HUES64 (cell line): ENCODE results near the gene IL22RA1.

Experiments
- H3K27ac ChIP-seq: 2 replicates; pipeline ENCODE4 v1.7.0; 2013; ENCODE audit warnings: low read depth, low read length, inconsistent platforms
- H3K27me3 ChIP-seq: 2 replicates; pipeline ENCODE4 v1.6.1; 2013; ENCODE audit warnings: mild to moderate bottlenecking, low read length; ENCODE audit not compliant: insufficient read depth
- H3K36me3 ChIP-seq: 2 replicates; pipeline ENCODE4 v1.6.1; 2013; ENCODE audit warnings: mild to moderate bottlenecking, low read length; ENCODE audit not compliant: insufficient read depth
- H3K4me1 ChIP-seq: 2 replicates; pipeline ENCODE4 v1.6.1; 2013; ENCODE audit warnings: mild to moderate bottlenecking, low read length, moderate library complexity; ENCODE audit not compliant: insufficient read depth
- H3K4me3 ChIP-seq: 2 replicates; pipeline ENCODE4 v1.5.1; 2013; ENCODE audit warnings: mild to moderate bottlenecking, low read length, moderate library complexity
- H3K9ac ChIP-seq: 2 replicates; pipeline ENCODE4 v1.6.1; 2013; ENCODE audit warnings: mild to moderate bottlenecking, low read depth, low read length
- H3K9me3 ChIP-seq: 2 replicates; pipeline ENCODE4 v1.6.1; 2013; ENCODE audit warnings: low read depth, low read length; ENCODE audit not compliant: insufficient read depth
- WGBS: fragments of 150-250, 120-280 bp; methylation state at CpG from one replicate; pipeline ENCODE4 v1.1.7; 2013; ENCODE audit warnings: missing lambda C conversion rate; 5-methylcytosine and 5-hydroxymethylcytosine counted together

The IL22RA1 gene

DNA sequence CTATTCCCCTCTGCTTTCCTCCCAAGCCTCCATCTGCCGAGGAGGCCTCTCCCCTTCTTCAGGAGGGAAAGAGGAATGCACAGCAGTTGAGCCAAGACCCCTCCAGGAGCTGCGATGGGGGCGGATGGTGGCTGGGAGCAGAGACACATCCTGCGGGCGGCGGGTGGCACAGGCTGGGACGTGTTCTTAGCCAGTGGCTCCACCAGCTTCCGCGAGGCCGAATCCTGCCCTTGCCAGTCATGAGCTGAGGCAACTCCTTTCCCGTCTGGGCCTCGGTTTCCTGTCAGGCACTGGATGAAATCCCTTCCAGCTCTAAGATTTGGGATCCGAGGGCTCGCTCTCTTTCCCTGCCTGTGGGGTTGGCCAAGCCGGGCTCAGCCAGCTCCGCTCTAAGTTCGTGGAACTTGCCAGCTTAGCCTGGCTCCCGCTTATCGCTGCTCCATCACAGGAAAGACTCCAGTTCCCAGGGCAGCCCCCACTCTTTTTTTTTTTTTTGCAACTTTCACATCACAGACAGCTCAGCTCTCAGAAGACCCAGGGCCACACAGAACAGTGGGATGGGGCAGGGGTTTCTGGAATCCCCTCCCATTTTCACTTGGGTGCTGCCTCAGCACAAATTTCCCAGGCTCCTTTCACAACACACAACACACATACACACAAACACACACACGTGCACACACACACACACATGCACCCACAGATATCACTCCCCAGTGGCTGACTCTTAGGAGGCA, 31.5 kb downstream of the IL22RA1 start:
- no peak overlapping the region for H3K27ac ChIP-seq
- H3K9ac ChIP-seq = no peak overlapping the region
- 88% methylated on average over 20 of the region's 20 CpGs for WGBS
- no peaks in the 10 kb centered on the region; the same call in 1 of the 2 replicates for H3K27me3 ChIP-seq
- no peak overlapping the region for H3K4me3 ChIP-seq
- H3K4me1 ChIP-seq = peaks cover 10% of the 10 kb centered on the region
- no peaks in the 10 kb centered on the region for H3K36me3 ChIP-seq
- H3K9me3 ChIP-seq = no peaks in the 10 kb centered on the region

DNA sequence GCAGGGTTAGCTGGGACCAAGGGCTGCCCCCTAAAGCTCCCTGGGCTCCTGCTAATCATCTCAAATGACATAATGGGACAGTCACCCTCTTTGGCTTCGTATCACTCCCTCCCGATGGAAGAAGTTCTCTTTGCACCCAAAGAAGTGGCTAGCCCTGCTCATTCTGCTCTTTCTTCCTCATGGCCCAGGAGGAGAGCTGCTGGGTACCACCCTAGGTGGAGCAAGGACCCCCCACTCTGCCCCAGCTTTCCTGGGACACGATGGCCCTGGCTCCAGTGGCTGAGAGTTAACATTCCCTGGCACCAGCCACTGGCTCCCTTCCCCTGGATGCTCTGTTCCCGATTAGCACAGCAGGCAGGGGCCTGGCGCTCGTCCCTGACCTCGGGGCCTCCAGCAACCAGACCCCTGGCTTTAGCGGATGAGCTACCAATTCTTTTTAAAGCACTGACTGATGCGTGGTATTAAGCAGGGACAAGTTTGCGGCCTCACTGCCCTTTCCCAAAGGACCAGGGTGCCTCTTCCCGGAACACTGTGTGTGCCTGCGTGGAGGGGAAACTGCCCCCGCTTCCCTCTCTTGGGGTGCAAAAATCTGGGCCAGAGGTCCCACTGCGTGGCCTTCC, 32.2 kb downstream of the IL22RA1 start:
- H3K27ac ChIP-seq = no peak overlapping the region
- peaks cover 10% of the 10 kb centered on the region for H3K4me1 ChIP-seq
- H3K4me3 ChIP-seq = no peak overlapping the region
- no peaks in the 10 kb centered on the region for H3K36me3 ChIP-seq
- no peaks in the 10 kb centered on the region for H3K9me3 ChIP-seq
- no peak overlapping the region for H3K9ac ChIP-seq
- 89% methylated on average over 14 of the region's 14 CpGs for WGBS
- H3K27me3 ChIP-seq = no peaks in the 10 kb centered on the region; the same call in 1 of the 2 replicates

DNA sequence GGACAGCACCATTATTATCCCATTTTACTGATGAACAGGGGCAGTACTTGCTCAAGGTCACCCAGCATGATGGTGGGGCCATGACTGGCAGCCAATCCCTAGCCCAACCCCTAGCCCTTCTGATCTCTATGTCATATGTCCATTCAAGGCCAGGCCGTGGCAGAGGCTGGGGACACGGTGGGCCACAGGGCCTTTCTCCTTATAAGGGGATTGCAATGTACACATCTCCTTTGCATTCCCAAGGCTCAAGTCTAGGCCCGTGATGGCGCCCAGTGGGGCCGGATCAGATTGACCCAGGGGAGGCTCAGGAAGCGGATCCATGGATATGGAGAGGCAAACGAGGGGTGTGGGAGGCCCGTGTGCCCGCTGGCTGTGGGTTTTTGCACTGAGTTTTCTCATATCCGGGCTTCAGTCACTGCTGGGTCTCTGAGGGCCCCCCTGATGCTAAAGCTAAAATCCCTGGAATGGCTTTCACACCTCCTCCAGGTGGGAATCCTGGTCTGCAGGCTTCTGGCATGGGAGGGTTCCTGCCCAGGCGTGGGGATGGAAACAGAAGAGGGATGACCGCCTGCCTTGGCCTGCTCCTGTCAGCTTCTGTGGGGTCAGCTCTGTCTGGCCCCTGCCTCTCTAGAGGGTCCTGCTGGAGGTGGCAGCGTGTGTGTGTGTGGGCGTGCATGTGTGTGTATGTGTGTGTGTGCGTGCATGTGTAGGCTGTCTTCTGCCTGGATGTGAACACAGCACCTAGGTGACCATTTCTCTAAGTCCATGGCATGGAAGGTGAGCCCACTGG, 33.1 kb downstream of the IL22RA1 start:
- no peak overlapping the region for H3K4me3 ChIP-seq

DNA sequence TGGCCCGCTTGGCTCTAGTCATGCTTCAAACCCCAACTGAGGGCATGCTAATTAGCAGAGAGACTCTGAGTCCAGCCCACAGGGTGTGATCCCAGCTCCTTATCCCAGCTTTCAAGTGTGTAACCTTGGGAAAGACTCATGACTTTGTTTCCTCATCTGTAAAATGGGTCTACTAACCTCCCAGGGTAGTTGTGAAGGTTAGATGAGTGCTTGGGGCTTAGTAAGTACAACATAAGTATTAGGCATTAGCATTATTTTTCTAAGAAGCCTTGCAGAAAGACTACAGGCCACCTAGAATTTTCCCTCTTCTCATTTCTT, 33.8 kb downstream of the IL22RA1 start:
- no peaks in the 10 kb centered on the region for H3K9me3 ChIP-seq
- WGBS = 94% methylated on average over 1 of the region's 1 CpG
- no peak overlapping the region for H3K9ac ChIP-seq
- no peaks in the 10 kb centered on the region for H3K36me3 ChIP-seq
- H3K4me1 ChIP-seq = peaks cover 6% of the 10 kb centered on the region; the same call in 1 of the 2 replicates
- no peaks in the 10 kb centered on the region; the same call in 1 of the 2 replicates for H3K27me3 ChIP-seq
- H3K27ac ChIP-seq = no peak overlapping the region
- no peak overlapping the region for H3K4me3 ChIP-seq

More for the DNA sequence above, 33.1 kb downstream of the IL22RA1 start:
- Histone ChIP-seq H3K27ac (no peak overlapping the region), H3K27me3 (no peaks in the 10 kb centered on the region; the same call in 1 of the 2 replicates), H3K9ac (no peak overlapping the region), H3K36me3 (no peaks in the 10 kb centered on the region), H3K9me3 (no peaks in the 10 kb centered on the region), H3K4me1 (peaks cover 9% of the 10 kb centered on the region)
- 90% methylated on average over 15 of the region's 15 CpGs for WGBS

DNA sequence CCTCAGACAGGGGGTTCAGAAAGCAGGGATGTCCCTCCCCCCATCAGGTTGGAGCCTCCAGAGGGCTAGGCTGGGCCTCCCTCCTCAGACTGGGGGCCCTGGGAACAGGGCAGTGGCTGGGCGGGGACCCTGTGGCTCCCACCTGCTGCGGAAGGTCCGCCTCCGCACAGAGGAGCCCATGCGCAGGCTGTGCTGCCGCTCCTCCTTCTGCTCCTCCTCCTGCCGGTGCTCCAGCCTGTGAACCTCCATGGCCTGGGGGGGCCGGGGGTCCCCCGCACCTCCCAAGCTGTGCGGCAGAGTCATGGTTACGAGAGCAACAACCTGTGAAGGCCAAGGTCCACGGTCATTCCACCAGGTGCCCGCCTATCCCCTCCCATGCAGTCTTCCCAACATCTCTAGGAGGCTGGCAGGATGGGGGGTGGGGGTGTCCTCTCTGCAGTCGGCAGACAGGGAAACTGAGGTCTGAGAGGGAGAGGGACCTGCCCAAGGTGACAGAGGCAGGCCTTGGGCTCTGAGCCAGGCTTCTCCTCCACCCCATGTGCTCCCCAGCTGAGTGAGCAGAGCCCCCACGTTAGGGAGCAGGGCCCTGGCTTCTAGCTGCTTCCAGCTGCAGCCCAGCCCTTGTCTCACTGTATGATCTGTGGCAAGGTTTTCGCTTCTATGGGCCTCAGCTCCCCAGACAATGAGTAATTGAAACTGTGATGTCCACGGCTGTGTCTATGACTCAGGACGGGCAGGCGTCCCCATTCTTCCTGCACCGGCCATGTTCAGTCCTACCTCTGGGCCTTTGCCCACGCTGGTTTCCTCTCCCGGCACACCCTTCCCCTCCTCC, 34.4 kb downstream of the IL22RA1 start:
- H3K27ac ChIP-seq = no peak overlapping the region

GRCh38 chr1:24107462-24108138, 35.3 kb downstream of the IL22RA1 start:
- no peaks in the 10 kb centered on the region for H3K9me3 ChIP-seq
- H3K4me1 ChIP-seq = peaks cover 6% of the 10 kb centered on the region; the same call in 1 of the 2 replicates
- no peak overlapping the region for H3K9ac ChIP-seq
- no peak overlapping the region for H3K4me3 ChIP-seq
- WGBS = 70% methylated on average over 18 of the region's 18 CpGs
- no peaks in the 10 kb centered on the region; the same call in 1 of the 2 replicates for H3K27me3 ChIP-seq
- no peak overlapping the region for H3K27ac ChIP-seq
- H3K36me3 ChIP-seq = no peaks in the 10 kb centered on the region

More for the DNA sequence above, 34.4 kb downstream of the IL22RA1 start:
- 85% methylated on average over 22 of the region's 22 CpGs for WGBS
- H3K4me3 ChIP-seq = no peak overlapping the region
- H3K36me3 ChIP-seq = no peaks in the 10 kb centered on the region
- no peaks in the 10 kb centered on the region for H3K9me3 ChIP-seq
- no peak overlapping the region for H3K9ac ChIP-seq
- H3K4me1 ChIP-seq = peaks cover 6% of the 10 kb centered on the region; the same call in 1 of the 2 replicates
- no peaks in the 10 kb centered on the region; the same call in 1 of the 2 replicates for H3K27me3 ChIP-seq

DNA sequence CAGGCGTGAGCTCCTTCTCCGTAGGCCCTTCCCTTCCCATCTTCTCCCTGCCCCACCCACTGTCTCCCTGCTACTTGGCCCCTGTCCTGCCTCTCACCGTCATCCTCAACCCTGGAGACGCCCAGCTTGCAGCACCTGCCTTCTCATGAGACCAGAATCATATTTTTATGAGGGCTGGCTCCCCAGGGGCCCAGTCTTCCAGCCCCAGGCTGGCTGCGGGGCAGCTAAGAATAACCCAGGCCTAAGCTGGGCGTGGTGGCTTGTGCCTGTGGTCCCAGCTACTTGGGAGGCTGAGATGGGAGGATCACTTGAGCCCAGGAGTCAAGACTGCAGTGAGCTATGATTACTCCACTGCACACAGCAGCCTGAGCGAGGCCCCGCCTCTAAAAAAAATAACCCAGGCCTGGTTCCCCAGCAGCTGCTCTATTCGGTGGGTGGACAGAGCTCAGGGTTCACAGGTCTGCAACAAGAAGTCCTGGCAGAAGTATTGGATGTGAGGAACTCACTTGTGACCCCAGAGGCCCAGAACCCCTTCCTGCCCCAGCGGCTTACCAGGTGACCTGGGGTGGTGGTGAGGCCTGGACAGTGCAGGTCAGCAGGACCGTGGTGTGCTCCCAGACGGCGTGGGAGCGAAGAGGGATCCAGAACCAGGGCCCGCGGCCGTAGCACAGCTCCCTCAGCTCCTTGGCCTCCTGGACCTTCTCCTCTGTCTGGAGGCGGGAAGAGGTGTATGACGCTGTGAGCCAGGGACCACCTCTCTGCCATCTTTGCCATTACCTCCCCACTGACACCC, 37.4 kb downstream of the IL22RA1 start:
- H3K27me3 ChIP-seq = no peaks in the 10 kb centered on the region
- no peaks in the 10 kb centered on the region for H3K9me3 ChIP-seq
- no peak overlapping the region for H3K27ac ChIP-seq
- H3K9ac ChIP-seq = no peak overlapping the region
- WGBS = 89% methylated on average over 19 of the region's 19 CpGs
- peaks cover 6% of the 10 kb centered on the region; the same call in 1 of the 2 replicates for H3K4me1 ChIP-seq
- no peak overlapping the region for H3K4me3 ChIP-seq
- no peaks in the 10 kb centered on the region for H3K36me3 ChIP-seq

DNA sequence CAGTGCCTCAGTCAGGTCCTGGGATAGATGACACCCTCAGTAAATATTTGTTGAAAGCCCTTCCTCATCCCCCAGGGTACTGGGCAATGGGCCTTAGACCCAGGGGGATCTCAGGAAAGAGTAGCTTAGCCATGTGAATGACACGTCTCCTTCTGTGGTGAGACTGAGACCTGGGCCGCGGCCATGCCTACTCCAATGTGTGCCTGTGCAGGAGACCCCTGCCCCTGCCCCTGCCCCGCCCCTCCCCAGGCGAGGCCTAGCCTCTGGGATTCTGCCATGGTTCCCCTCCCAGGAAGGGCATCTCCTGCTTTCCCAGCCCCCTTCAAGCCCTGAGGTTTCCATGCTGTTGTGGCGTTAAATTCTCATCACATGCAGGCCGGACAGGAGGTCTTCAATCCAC, 38.1 kb downstream of the IL22RA1 start:
- WGBS = 92% methylated on average over 7 of the region's 7 CpGs
- H3K4me1 ChIP-seq = peaks cover 6% of the 10 kb centered on the region; the same call in 1 of the 2 replicates
- H3K27ac ChIP-seq = no peak overlapping the region
- H3K9me3 ChIP-seq = no peaks in the 10 kb centered on the region
- H3K27me3 ChIP-seq = no peaks in the 10 kb centered on the region
- no peak overlapping the region for H3K9ac ChIP-seq
- no peaks in the 10 kb centered on the region for H3K36me3 ChIP-seq
- no peak overlapping the region for H3K4me3 ChIP-seq

- Histone ChIP-seq H3K9me3 (no peaks in the 10 kb centered on the region), H3K27me3 (no peaks in the 10 kb centered on the region), H3K4me1 (peaks cover 6% of the 10 kb centered on the region; the same call in 1 of the 2 replicates), H3K36me3 (no peaks in the 10 kb centered on the region), H3K27ac (no peak overlapping the region), H3K4me3 (no peak overlapping the region), H3K9ac (no peak overlapping the region)
- WGBS = 98% methylated on average over 3 of the region's 3 CpGs
Measured at GRCh38 chr1:24103879-24104278, 39.1 kb downstream of the IL22RA1 start.
